Hepatocyte (in vitro differentiated cells): ENCODE data around the gene CPA1. TPM values are rescaled to one million over a fixed set of nuclear protein-coding genes. Genes with fewer than 3 reads are reported as not detected.

Experiments
- DNase-seq: peaks from one replicate; pipeline ENCODE4 v3.0.0-alpha.2; 2016; ENCODE audit warnings: low spot score
- H2AFZ ChIP-seq: fragments of 200-600 bp; sonication (generic); 2 replicates; pipeline ENCODE4 v1.6.0; 2016; ENCODE audit warnings: antibody characterized with exemption, mild to moderate bottlenecking
- H3K27ac ChIP-seq: fragments of 200-600 bp; sonication (generic); 2 replicates; pipeline ENCODE4 v1.5.1; 2016; ENCODE audit warnings: mild to moderate bottlenecking
- H3K27me3 ChIP-seq: fragments of 200-600 bp; sonication (generic); 2 replicates; pipeline ENCODE4 v1.6.1; 2016
- H3K36me3 ChIP-seq: fragments of 200-600 bp; sonication (generic); replicated peaks from 2 replicates; pipeline ENCODE4 v1.5.1; 2016; ENCODE audit warnings: low read depth; ENCODE audit not compliant: insufficient read depth
- H3K4me1 ChIP-seq: fragments of 200-600 bp; sonication (generic); 2 replicates; pipeline ENCODE4 v1.5.1; 2016; ENCODE audit warnings: mild to moderate bottlenecking, moderate library complexity; ENCODE audit not compliant: insufficient read depth
- H3K4me2 ChIP-seq: fragments of 200-600 bp; sonication (generic); 2 replicates; pipeline ENCODE4 v1.6.0; 2016
- H3K4me3 ChIP-seq: fragments of 200-600 bp; sonication (generic); 2 replicates; pipeline ENCODE4 v1.5.1; 2016; ENCODE audit warnings: mild to moderate bottlenecking
- H3K79me2 ChIP-seq: fragments of 200-600 bp; sonication (generic); 2 replicates; pipeline ENCODE4 v1.6.0; 2017; ENCODE audit warnings: mild to moderate bottlenecking
- H3K9me2 ChIP-seq: fragments of 200-600 bp; sonication (generic); replicated peaks from 2 replicates; pipeline ENCODE4 v1.6.0; 2017; ENCODE audit warnings: mild to moderate bottlenecking; ENCODE audit not compliant: insufficient read depth
- H3K9me3 ChIP-seq: fragments of 200-600 bp; sonication (generic); 2 replicates; pipeline ENCODE4 v1.5.1; 2016; ENCODE audit warnings: low read depth, mild to moderate bottlenecking
- H4K20me1 ChIP-seq: fragments of 200-600 bp; sonication (generic); 2 replicates; pipeline ENCODE4 v1.6.0; 2016; ENCODE audit warnings: mild to moderate bottlenecking; ENCODE audit not compliant: insufficient read depth, poor library complexity, severe bottlenecking
- EZH2 ChIP-seq: fragments of 200-600 bp; sonication (generic); IDR thresholded peaks from 2 replicates; pipeline ENCODE4 v1.6.1; 2016; ENCODE audit warnings: antibody characterized with exemption, mild to moderate bottlenecking, borderline replicate concordance
- EZH2phosphoT487 ChIP-seq: fragments of 200-600 bp; sonication (generic); IDR thresholded peaks from one replicate; pipeline ENCODE4 v1.6.1; 2018; ENCODE audit warnings: antibody characterized with exemption, mild to moderate bottlenecking, low read depth, moderate library complexity; ENCODE audit not compliant: unreplicated experiment, severe bottlenecking
- WGBS: methylation state at CpG from one replicate; pipeline ENCODE4 v1.1.6; 2016; ENCODE audit warnings: low lambda C conversion rate; ENCODE audit errors: missing lambda C conversion rate; 5-methylcytosine and 5-hydroxymethylcytosine counted together
- polyA plus RNA-seq: library from polyadenylated mRNA; unstranded; fragments of >200 nt; fragmentation: Nextera tagmentation; extraction: Ambion mirVana; gene quantifications from 2 replicates; pipeline ENCODE4 v1.2.1, GENCODE V29; 2016
- total RNA-seq: library from RNA; depleted of rRNA; stranded (reverse); fragments of >200 nt; gene quantifications from 2 replicates; pipeline ENCODE4 v1.2.3, GENCODE V29; 2014
- TF ChIP-seq, protein P1 (sequence below): fragments of 200-600 bp; sonication (generic); IDR thresholded peaks from 2 replicates; pipeline ENCODE4 v1.5.1; 2016; ENCODE audit warnings: antibody characterized with exemption, mild to moderate bottlenecking; ENCODE audit not compliant: poor library complexity

Gene CPA1
- total and polyA plus RNA-seq, 2 experiments from 2014 or later: 3.8 to 4.4 TPM

DNA sequence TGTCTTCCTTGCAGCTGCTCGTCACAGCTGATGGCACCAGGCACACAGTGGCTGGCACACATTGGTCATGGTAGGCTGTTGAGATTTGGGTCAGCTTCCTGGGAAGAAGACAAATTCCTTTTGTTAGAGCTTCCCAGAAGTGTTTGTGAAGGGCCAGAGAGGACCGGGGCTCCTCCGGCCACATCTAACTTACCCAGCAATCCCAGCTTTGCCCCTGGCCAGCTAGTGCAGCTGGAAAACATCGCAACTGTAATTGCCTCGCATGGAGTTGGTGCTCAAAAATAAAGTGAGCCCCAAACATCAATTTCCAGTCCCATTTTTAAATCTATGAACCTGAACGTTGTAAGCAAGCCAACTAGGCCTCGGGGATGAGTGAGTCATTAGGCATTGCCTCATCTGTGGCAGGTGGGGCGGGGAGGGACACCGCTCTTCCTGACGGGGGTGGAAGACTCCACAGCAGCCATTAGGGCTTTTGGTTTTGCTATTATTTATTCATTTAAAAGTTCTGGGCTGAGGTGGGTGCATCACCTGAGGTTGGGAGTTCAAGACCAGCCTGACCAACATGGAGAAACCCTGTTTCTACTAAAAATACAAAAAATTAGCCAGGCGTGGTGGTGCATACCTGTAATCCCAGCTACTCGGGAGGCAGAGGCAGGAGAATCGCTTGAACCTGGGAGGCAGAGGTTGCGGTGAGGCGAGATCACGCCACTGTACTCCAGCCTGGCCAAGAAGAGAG lies 23.2 kb upstream of the CPA1 start:
- peak overlapping the region; percentile 97 for H3K27ac ChIP-seq
- 79% methylated on average over 16 of the region's 16 CpGs for WGBS
- H3K9me2 ChIP-seq: no peaks in the 10 kb centered on the region
- H3K36me3 ChIP-seq: no peaks in the 10 kb centered on the region
- no peaks in the 10 kb centered on the region for H4K20me1 ChIP-seq
- H3K9me3 ChIP-seq: no peaks in the 10 kb centered on the region
- peak overlapping the region; percentile 32 for H3K4me2 ChIP-seq
- TF ChIP-seq EZH2 (no peak), EZH2phosphoT487 (no peak)
- TF ChIP-seq, protein P1, sequence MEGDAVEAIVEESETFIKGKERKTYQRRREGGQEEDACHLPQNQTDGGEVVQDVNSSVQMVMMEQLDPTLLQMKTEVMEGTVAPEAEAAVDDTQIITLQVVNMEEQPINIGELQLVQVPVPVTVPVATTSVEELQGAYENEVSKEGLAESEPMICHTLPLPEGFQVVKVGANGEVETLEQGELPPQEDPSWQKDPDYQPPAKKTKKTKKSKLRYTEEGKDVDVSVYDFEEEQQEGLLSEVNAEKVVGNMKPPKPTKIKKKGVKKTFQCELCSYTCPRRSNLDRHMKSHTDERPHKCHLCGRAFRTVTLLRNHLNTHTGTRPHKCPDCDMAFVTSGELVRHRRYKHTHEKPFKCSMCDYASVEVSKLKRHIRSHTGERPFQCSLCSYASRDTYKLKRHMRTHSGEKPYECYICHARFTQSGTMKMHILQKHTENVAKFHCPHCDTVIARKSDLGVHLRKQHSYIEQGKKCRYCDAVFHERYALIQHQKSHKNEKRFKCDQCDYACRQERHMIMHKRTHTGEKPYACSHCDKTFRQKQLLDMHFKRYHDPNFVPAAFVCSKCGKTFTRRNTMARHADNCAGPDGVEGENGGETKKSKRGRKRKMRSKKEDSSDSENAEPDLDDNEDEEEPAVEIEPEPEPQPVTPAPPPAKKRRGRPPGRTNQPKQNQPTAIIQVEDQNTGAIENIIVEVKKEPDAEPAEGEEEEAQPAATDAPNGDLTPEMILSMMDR: no peak
- no peaks in the 10 kb centered on the region for H3K27me3 ChIP-seq
- H3K4me1 ChIP-seq: peaks cover 27% of the 10 kb centered on the region
- H3K4me3 ChIP-seq: no peak overlapping the region
- DNase-seq: peak; percentile 73
- H3K79me2 ChIP-seq: no peaks in the 10 kb centered on the region
- H2AFZ ChIP-seq: peak overlapping the region; percentile 14

DNA sequence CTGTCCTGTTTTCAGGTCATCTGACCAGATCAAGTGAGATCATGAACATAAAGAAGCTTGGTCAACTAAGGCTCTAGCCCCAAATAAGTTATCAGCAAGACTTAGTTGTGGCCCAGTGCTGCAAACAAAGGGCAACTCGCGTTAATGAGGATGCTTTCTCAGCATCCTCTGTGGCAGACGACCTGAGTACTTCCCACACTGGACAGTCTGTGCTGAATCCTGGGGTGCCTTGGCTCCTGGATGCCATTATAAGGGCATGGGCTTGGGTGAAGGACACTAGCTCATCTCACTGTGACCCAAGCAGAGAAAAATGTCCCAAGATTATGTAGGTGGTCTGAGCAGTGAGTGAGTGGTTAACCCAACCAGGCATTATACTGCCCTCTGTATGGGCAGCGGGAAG lies 21.8 kb upstream of the CPA1 start:
- WGBS: 96% methylated on average over 4 of the region's 4 CpGs
- no peaks in the 10 kb centered on the region for H3K9me2 ChIP-seq
- no peaks in the 10 kb centered on the region for H3K79me2 ChIP-seq

DNA sequence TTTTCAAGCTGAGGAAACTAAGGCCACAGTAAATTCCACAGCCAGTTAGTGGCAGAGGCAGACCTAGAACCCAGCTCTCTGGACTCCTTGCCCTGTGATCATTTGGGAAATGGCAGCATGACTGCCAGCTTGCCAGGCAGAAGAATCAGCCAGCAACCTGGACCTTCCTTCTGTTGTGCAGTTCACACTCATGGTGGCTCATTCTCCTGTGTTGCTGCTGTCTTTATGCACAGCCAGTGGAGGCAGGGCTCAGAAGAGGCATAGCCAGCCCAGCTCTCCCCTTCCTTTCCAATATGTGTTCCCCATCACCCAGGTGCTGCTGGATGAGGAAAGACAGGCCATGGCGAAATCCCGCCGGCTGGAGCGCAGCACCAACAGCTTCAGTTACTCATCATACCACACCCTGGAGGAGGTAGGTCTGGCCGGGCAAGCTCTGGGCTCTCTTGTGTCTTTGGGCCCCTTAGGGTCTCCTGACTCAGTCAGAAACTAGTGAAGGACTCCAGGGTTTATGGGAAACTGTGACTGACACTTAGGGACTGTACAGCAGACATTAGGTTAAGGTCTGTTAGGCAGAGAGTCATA lies 20.9 kb upstream of the CPA1 start:
- no peak for DNase-seq
- WGBS: 94% methylated on average over 5 of the region's 5 CpGs

More for the DNA sequence above, 21.8 kb upstream of the CPA1 start:
- Histone ChIP-seq H3K9me3 (no peaks in the 10 kb centered on the region), H4K20me1 (no peaks in the 10 kb centered on the region), H3K4me2 (no peak overlapping the region), H3K4me3 (no peak overlapping the region), H3K4me1 (peaks cover 22% of the 10 kb centered on the region), H3K27ac (no peak overlapping the region), H3K36me3 (no peaks in the 10 kb centered on the region), H3K27me3 (no peaks in the 10 kb centered on the region), H2AFZ (no peak overlapping the region)
- DNase-seq: no peak
- TF ChIP-seq EZH2 (no peak), EZH2phosphoT487 (no peak)
- TF ChIP-seq, protein P1: no peak

More for the DNA sequence above, 20.9 kb upstream of the CPA1 start:
- Histone ChIP-seq H4K20me1 (no peaks in the 10 kb centered on the region), H3K9me2 (no peaks in the 10 kb centered on the region), H3K4me1 (peaks cover 29% of the 10 kb centered on the region), H3K79me2 (no peaks in the 10 kb centered on the region), H3K36me3 (no peaks in the 10 kb centered on the region), H3K27ac (no peak overlapping the region), H3K4me3 (no peak overlapping the region), H3K4me2 (no peak overlapping the region), H2AFZ (no peak overlapping the region), H3K27me3 (no peaks in the 10 kb centered on the region), H3K9me3 (no peaks in the 10 kb centered on the region)
- TF ChIP-seq EZH2phosphoT487 (no peak), EZH2 (no peak)
- TF ChIP-seq, protein P1: no peak
